Caco-2 (cell line): ENCODE measurements around the gene ENPP1. TPM values are rescaled to one million over a fixed set of nuclear protein-coding genes. Genes with fewer than 3 reads are reported as not detected.
"Not testable (repeated sequence)": the region's sequence is repeated elsewhere in the genome, so short reads cannot be mapped to it uniquely, and the experiment has no call there.

ENCODE experiments used
- BruUV-seq: library from RNA; stranded (reverse); fragments of 400-500 nt; replicated peaks from 2 replicates; lab custom pipeline; 2021; lab: Mats Ljungman, UMichigan
- CTCF ChIA-PET: fragments of 300-600 bp; sonication (Branson Sonifier 250); formaldehyde crosslinking; loops from one replicate; lab custom pipeline; 2022; ENCODE audit warnings: antibody characterized with exemption; lab: Charles Lee
- POLR2A ChIA-PET: fragments of 300-600 bp; sonication (Branson Sonifier 250); formaldehyde crosslinking; loops from one replicate; lab custom pipeline; 2022; ENCODE audit warnings: antibody characterized with exemption; lab: Charles Lee
- DNase-seq, 2 experiments: peaks; one replicate each; pipeline versions ENCODE4 v3.0.0 to v3.0.0-alpha.2; 2020 to 2022
- H3K27me3 ChIP-seq: replicated peaks from 2 replicates; pipeline ENCODE4 v1.6.0; 2011; ENCODE audit warnings: low read length; ENCODE audit not compliant: control insufficient read depth, insufficient read depth
- H3K36me3 ChIP-seq: 2 replicates; pipeline ENCODE4 v1.5.1; 2011; ENCODE audit warnings: low read length; ENCODE audit not compliant: control insufficient read depth, insufficient read depth
- H3K4me1 ChIP-seq: fragments of 250-450 bp; sonication (Bioruptor Pico); 2 replicates; pipeline ENCODE4 v1.5.1; 2020; ENCODE audit warnings: mild to moderate bottlenecking
- H3K4me3 ChIP-seq: 2 replicates; pipeline ENCODE4 v1.5.1; 2011; ENCODE audit warnings: low read depth, mild to moderate bottlenecking, control low read depth, low read length
- H3K9me3 ChIP-seq: fragments of 250-450 bp; sonication (Bioruptor Pico); 2 replicates; pipeline ENCODE4 v1.5.1; 2020; ENCODE audit warnings: mild to moderate bottlenecking, moderate library complexity
- H3K27ac Mint-ChIP-seq: one replicate; pipeline ENCODE4 v1.8.0; 2022; ENCODE audit warnings: mixed read lengths; ENCODE audit not compliant: unreplicated experiment
- H3K27me3 Mint-ChIP-seq: one replicate; pipeline ENCODE4 v1.8.0; 2022; ENCODE audit warnings: mixed read lengths; ENCODE audit not compliant: insufficient read depth, unreplicated experiment
- H3K36me3 Mint-ChIP-seq: one replicate; pipeline ENCODE4 v1.8.0; 2022; ENCODE audit warnings: mild to moderate bottlenecking, mixed read lengths; ENCODE audit not compliant: insufficient read depth, unreplicated experiment
- H3K4me1 Mint-ChIP-seq: one replicate; pipeline ENCODE4 v1.8.0; 2022; ENCODE audit warnings: low read depth, mixed read lengths; ENCODE audit not compliant: unreplicated experiment
- H3K4me3 Mint-ChIP-seq: one replicate; pipeline ENCODE4 v1.8.0; 2022; ENCODE audit warnings: mild to moderate bottlenecking, moderate library complexity, mixed read lengths; ENCODE audit not compliant: unreplicated experiment
- H3K9me3 Mint-ChIP-seq: one replicate; pipeline ENCODE4 v1.8.0; 2022; ENCODE audit warnings: mixed read lengths; ENCODE audit not compliant: unreplicated experiment
- intact Hi-C: fragments of 100-400 bp; cut with micrococcal nuclease; formaldehyde crosslinking; loops from one replicate; pipeline ENCODE4 v1.10.0; 2022; ENCODE audit not compliant: unreplicated experiment
- total RNA-seq: library from RNA; stranded (reverse); gene quantifications from 2 replicates; pipeline ENCODE4 v1.2.3, GENCODE V29; 2022
- TF ChIP-seq, protein P1 (sequence below), 2 experiments: fragments of 200-600 bp in 1 of 2; IDR thresholded peaks; 1 replicate in 1 of 2; 2 replicates in 1 of 2; pipeline versions ENCODE4 v1.5.1 to v1.8.0; 2011 to 2022; ENCODE audit warnings: antibody characterized with exemption in 1 of 2, control low read depth in 1 of 2, inconsistent platforms in 1 of 2, low read depth in 1 of 2, low read length in 1 of 2, mild to moderate bottlenecking in 1 of 2, moderate library complexity in 1 of 2; ENCODE audit not compliant: insufficient read depth in 1 of 2, severe bottlenecking in 1 of 2, unreplicated experiment in 1 of 2

Gene ENPP1
- total RNA-seq, 1 experiment from 2014 or later = 4.8 TPM

DNA sequence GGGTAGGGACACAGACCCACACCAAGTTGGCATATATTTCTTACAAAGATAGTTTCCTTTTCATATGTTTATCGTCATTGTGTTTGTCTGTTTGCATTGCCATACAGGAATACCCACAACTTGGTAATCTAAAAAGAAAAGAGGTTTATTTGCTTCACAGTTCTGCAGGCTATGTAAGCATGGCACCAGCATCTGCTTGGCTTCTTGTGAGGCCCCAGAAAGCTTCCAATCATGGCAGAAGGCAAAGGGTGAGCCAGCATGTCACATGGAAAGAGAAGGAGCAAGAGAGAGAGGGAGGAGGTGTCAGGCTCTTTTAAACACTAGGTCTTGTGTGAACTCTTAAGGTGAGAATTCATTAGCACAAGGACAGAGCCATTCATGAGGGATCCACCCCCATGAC is 90.9 kb downstream of the ENPP1 start:
- Mint-ChIP-seq H3K27ac (no peak overlapping the region), H3K9me3 (no peaks in the 10 kb centered on the region), H3K4me3 (no peak overlapping the region), H3K27me3 (no peaks in the 10 kb centered on the region), H3K36me3 (no peaks in the 10 kb centered on the region), H3K4me1 (peaks cover 12% of the 10 kb centered on the region)
- no peak for DNase-seq
- H3K4me1 ChIP-seq = peaks cover 19% of the 10 kb centered on the region
- BruUV-seq = no TSS peak
- no peaks in the 10 kb centered on the region for H3K27me3 ChIP-seq
- CTCF ChIA-PET = no interaction called here
- no peak overlapping the region for H3K4me3 ChIP-seq
- H3K36me3 ChIP-seq = no peaks in the 10 kb centered on the region
- POLR2A ChIA-PET = no interaction called here
- TF ChIP-seq, protein P1, sequence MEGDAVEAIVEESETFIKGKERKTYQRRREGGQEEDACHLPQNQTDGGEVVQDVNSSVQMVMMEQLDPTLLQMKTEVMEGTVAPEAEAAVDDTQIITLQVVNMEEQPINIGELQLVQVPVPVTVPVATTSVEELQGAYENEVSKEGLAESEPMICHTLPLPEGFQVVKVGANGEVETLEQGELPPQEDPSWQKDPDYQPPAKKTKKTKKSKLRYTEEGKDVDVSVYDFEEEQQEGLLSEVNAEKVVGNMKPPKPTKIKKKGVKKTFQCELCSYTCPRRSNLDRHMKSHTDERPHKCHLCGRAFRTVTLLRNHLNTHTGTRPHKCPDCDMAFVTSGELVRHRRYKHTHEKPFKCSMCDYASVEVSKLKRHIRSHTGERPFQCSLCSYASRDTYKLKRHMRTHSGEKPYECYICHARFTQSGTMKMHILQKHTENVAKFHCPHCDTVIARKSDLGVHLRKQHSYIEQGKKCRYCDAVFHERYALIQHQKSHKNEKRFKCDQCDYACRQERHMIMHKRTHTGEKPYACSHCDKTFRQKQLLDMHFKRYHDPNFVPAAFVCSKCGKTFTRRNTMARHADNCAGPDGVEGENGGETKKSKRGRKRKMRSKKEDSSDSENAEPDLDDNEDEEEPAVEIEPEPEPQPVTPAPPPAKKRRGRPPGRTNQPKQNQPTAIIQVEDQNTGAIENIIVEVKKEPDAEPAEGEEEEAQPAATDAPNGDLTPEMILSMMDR (IDR thresholded peaks at IDR 0.05; ENCODE audit: insufficient read depth in 1 of 2, low read depth in 1 of 2, low read length in 1 of 2, severe bottlenecking in 1 of 2, unreplicated experiment in 1 of 2) = no peak
- intact Hi-C loops = loop anchor here (5.0 to 10.0 kb wide), 2 partner anchors 36 to 94 kb away; partner anchors contain the start of gene ENPP1
- no peaks in the 10 kb centered on the region; the same call in none of the 2 replicates for H3K9me3 ChIP-seq

DNA sequence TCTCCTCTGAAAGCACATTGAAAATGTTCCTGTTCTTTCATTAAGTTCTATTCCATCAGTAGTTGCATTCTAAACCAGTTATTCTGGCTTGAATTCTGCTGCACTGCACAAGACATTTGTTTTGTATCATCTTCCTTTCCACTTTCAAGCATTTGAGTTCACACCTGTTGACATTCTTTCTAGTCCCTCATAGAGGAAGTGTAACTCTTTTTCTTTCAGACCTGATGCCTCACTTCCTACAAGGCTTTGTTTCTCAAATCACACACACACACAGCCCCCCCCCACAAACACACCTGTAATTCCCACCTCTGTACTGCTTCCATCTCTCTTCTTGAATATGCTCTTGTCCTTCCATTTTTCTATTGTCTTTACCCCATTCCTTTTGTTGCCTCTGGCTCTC is 92.4 kb downstream of the ENPP1 start:
- ChIA-PET POLR2A (no interaction called here), CTCF (no interaction called here)
- Histone ChIP-seq H3K4me1 (peaks cover 9% of the 10 kb centered on the region), H3K4me3 (no peak overlapping the region), H3K27me3 (no peaks in the 10 kb centered on the region), H3K36me3 (no peaks in the 10 kb centered on the region), H3K9me3 (no peaks in the 10 kb centered on the region; the same call in none of the 2 replicates)
- TF ChIP-seq, protein P1 (IDR thresholded peaks at IDR 0.05; ENCODE audit: insufficient read depth in 1 of 2, low read depth in 1 of 2, low read length in 1 of 2, severe bottlenecking in 1 of 2, unreplicated experiment in 1 of 2) = no peak
- H3K36me3 Mint-ChIP-seq = no peaks in the 10 kb centered on the region
- DNase-seq = no peak
- H3K4me1 Mint-ChIP-seq = peaks cover 2% of the 10 kb centered on the region
- intact Hi-C loops = no loop called here
- no peak overlapping the region for H3K4me3 Mint-ChIP-seq
- H3K9me3 Mint-ChIP-seq = no peaks in the 10 kb centered on the region
- H3K27me3 Mint-ChIP-seq = no peaks in the 10 kb centered on the region
- no peak overlapping the region for H3K27ac Mint-ChIP-seq
- BruUV-seq = no TSS peak

DNA sequence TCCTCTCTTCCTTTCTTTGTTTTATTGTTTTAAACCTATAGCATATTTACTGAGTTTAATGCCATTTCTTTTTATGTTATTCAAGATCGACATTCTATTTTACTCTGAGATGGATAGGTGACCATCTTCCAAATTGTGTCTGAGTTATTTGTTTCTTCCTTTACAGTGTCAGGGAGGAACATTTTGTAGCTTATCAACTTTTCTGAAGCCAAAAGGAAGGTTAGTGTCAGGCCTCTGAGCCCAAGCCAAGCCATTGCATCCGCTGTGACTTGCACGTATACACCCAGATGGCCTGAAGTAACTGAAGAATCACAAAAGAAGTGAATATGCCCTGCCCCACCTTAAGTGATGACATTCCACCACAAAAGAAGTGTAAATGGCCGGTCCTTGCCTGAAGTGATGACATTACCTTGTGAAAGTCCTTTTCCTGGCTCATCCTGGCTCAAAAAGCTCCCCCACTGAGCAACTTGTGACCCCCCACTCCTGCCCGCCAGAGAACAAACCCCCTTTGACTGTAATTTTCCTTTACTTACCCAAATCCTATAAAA is 93.6 kb downstream of the ENPP1 start:
- H3K9me3 ChIP-seq, H3K27me3 Mint-ChIP-seq, H3K4me3 Mint-ChIP-seq, H3K4me1 Mint-ChIP-seq, DNase-seq, POLR2A ChIA-PET, CTCF ChIA-PET, H3K36me3 Mint-ChIP-seq, H3K27me3 ChIP-seq, BruUV-seq, H3K36me3 ChIP-seq, H3K9me3 Mint-ChIP-seq, H3K4me3 ChIP-seq, intact Hi-C loops, H3K4me1 ChIP-seq: not testable (repeated sequence)
- H3K27ac Mint-ChIP-seq = peak overlapping the region; percentile 14

DNA sequence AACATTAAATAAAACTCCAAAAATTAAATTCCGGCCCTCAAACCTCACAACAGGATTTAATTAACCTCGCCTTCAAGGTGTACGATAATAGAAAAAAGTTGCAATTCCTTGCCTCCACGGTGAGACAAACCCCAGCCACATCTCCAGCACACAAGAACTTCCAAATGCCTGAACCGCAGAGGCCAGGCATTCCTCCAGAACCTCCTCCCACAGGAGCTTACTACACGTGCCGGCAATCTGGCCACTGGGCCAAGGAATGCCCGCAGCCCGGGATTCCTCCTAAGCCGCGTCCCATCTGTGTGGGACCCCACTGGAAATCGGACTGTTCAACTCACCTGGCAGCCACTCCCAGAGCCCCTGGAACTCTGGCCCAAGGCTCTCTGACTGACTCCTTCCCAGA is 95.9 kb downstream of the ENPP1 start:
- BruUV-seq, H3K9me3 Mint-ChIP-seq, H3K36me3 ChIP-seq, H3K27me3 ChIP-seq, H3K36me3 Mint-ChIP-seq, POLR2A ChIA-PET, H3K4me3 Mint-ChIP-seq, intact Hi-C loops, H3K9me3 ChIP-seq, H3K27me3 Mint-ChIP-seq, DNase-seq, H3K4me1 Mint-ChIP-seq, H3K27ac Mint-ChIP-seq, H3K4me1 ChIP-seq, CTCF ChIA-PET, H3K4me3 ChIP-seq: not testable (repeated sequence)

DNA sequence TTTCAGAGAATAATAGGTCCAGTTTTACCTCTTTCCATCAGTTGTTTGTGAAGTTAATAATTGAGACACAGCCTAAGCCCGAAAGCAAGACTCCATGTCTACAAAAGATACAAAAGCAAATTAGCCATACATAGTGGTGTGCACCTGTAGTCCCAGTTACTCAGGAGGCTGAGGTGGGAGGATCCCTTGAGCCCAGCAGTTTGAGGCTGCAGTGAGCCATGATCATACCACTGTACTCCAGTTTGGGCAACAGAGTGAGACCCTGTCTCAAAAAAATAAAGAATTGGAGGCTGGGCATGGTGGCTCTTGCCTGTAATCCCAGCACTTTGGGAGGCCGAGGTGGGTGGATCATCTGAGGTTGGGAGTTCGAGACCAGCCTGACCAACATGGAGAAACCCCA is 101.0 kb downstream of the ENPP1 start:
- H3K36me3 Mint-ChIP-seq, H3K27me3 ChIP-seq, H3K36me3 ChIP-seq, BruUV-seq, H3K27me3 Mint-ChIP-seq, H3K9me3 Mint-ChIP-seq, H3K4me1 ChIP-seq, H3K4me1 Mint-ChIP-seq, intact Hi-C loops, H3K9me3 ChIP-seq, H3K4me3 Mint-ChIP-seq, H3K4me3 ChIP-seq, CTCF ChIA-PET, DNase-seq, POLR2A ChIA-PET, H3K27ac Mint-ChIP-seq: not testable (repeated sequence)
